HCT116 (cell line): ENCODE measurements around the gene PPM1J.

Experiments used
- CTCF ChIP-seq, 3 experiments: fragments of 200-600 bp in 1 of 3; sonication (generic) in 1 of 3; IDR thresholded peaks in 2 of 3; conservative IDR thresholded peaks in 1 of 3; 2 replicates each; pipeline ENCODE4 v1.5.1; 2012 to 2017; ENCODE audit warnings: low read depth in 2 of 3, low read length in 2 of 3, antibody characterized with exemption in 1 of 3, borderline replicate concordance in 1 of 3, control low read depth in 1 of 3, mild to moderate bottlenecking in 1 of 3, mixed read lengths in 1 of 3, mixed run types in 1 of 3, moderate library complexity in 1 of 3; ENCODE audit not compliant: insufficient read depth in 1 of 3
- JUND ChIP-seq: IDR thresholded peaks from 2 replicates; pipeline ENCODE4 v1.6.1; 2012
- MAX ChIP-seq: IDR thresholded peaks from 2 replicates; pipeline ENCODE4 v1.6.1; 2012
- POLR2A ChIP-seq: IDR thresholded peaks from 2 replicates; pipeline ENCODE4 v1.7.0; 2011; ENCODE audit warnings: borderline replicate concordance; ENCODE audit not compliant: insufficient read depth, insufficient read length; ENCODE audit errors: extremely low read depth
- POLR2AphosphoS5 ChIP-seq: IDR thresholded peaks from 2 replicates; pipeline ENCODE4 v1.6.1; 2011; ENCODE audit warnings: mild to moderate bottlenecking, low read depth, low read length, moderate library complexity
- RAD21 ChIP-seq: IDR thresholded peaks from 2 replicates; pipeline ENCODE4 v1.6.1; 2012; ENCODE audit warnings: low read depth, mild to moderate bottlenecking
- REST ChIP-seq: IDR thresholded peaks from 2 replicates; pipeline ENCODE4 v1.6.1; 2012; ENCODE audit warnings: low read depth
- SIN3A ChIP-seq: IDR thresholded peaks from 2 replicates; pipeline ENCODE4 v1.6.1; 2012; ENCODE audit warnings: low read depth
- YY1 ChIP-seq: IDR thresholded peaks from 2 replicates; pipeline ENCODE4 v1.6.1; 2011; ENCODE audit warnings: low read length, low read depth, moderate library complexity, mild to moderate bottlenecking; ENCODE audit not compliant: insufficient replicate concordance; ENCODE audit errors: extremely low read depth
- ZFX ChIP-seq: fragments of 450-650 bp; IDR thresholded peaks from 2 replicates; pipeline ENCODE4 v1.6.1; 2017
- ZNF274 ChIP-seq: fragments of 200-500 bp; sonication (Bioruptor generic); IDR thresholded peaks from 2 replicates; pipeline ENCODE4 v1.6.1; 2014; ENCODE audit warnings: mild to moderate bottlenecking, low read depth, low read length, inconsistent platforms

- TF ChIP-seq CTCF (IDR thresholded peaks at IDR 0.05 in 2 of 3, conservative IDR thresholded peaks at IDR 0.05 in 1 of 3; ENCODE audit: borderline replicate concordance in 1 of 3, insufficient read depth in 1 of 3, low read depth in 2 of 3, low read length in 2 of 3), result no peak
- no peak for TF ChIP-seq POLR2A
- no peak for TF ChIP-seq RAD21
- no peak for TF ChIP-seq MAX
- no peak for TF ChIP-seq ZNF274
- TF ChIP-seq POLR2AphosphoS5, result no peak
- no peak for TF ChIP-seq REST
- TF ChIP-seq YY1, result no peak
- no peak for TF ChIP-seq JUND
- TF ChIP-seq SIN3A, result no peak
- no peak for TF ChIP-seq ZFX
These were observed 46.8 kb upstream of the PPM1J start for GRCh38 chr1:112761714-112762480.
